Measurements from ENCODE around the gene PCBP2.
"Not testable (repeated sequence)": the region's sequence is repeated elsewhere in the genome, so short reads cannot be mapped to it uniquely, and the experiment has no call there.

The PCBP2 gene

DNA sequence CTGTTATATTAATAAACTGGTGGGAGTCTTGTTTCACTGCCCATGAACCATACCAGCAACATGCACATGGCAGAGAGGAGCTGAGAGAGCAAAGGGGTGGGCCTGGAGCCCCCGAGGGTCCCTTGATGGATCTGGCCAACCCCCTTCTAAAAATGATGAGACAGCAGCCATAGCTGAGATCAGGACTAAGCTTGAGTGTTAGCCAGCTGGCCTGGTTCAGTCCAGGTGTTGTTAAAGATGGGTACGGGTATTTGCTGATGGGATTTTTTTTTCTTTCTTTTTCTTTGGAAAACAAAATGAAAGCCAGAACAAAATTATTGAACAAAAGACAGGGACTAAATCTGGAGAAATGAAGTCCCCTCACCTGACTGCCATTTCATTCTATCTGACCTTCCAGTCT is 16.0 kb downstream of the PCBP2 start:
- in situ Hi-C loops (cut with HindIII; ENCODE audit: low sequenced_read_pairs) = no loop called here

DNA sequence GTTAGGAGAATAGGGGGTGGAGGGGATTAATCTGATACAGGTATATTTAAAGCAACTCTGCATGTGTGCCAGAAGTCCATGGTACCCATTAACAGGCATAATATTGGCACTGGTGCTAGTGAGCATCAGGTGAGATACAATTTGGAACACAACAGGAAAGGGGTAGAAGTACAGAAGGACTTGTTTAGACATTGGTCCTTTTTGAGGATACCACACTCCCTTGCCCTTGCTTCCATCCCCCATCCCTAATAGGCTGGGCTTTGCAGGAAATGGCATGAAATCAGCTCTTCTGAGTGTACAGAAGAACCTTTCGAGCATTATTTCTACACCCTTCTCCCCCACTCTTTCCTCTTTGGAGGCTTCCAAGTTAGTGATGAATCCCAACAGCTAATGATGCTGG is 16.4 kb downstream of the PCBP2 start:
- in situ Hi-C loops (cut with HindIII; ENCODE audit: low sequenced_read_pairs) = no loop called here

DNA sequence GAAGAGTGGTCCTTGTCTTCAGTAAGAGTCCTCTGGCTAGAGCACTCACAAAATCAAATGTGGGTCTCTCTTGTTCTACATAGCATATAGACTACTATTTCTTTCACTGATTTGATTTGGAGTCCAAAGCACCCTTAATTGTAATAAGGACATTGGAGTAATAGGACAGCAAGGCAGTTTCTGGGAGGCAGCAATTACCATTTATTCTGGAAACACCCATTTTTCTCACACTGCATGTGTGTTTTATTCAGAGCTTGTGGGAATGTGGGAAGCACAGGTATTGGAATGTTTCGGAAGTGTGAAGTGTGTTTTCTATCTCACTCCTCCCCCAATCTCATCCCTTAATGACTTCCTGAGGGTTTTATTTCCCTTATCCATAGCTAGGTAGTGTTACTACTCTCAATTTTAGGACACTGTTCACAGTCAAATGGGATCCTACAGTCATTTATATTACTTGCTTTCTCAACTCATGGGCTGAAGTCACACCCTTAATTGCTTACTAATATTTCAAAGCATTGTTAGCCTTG is 20.2 kb downstream of the PCBP2 start:
- in situ Hi-C loops (cut with HindIII; ENCODE audit: low sequenced_read_pairs) = loop anchor here (5.0 kb wide), 1 partner anchor 40 kb away; no protein-coding TSS in a partner anchor

DNA sequence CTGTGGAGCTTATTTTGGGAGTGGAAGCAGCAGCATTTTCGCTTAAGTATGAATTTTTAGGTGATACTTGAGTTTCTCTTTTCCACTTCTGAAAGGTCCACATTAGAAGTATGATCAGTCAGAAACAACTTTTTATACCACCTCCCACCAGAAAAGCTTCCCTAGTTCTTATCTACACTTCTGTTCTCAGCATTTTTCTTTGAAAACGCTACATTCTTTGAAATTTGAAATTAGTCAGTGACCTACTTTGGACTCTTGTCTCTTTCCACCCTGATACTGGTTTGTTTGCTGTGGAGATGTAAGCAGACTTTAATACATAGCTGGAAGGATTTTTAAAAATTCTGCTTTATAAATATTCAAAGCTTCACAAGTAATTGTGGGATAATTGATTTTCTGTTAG is 22.2 kb downstream of the PCBP2 start:
- in situ Hi-C loops (cut with HindIII; ENCODE audit: low sequenced_read_pairs) = loop anchor here (5.0 kb wide), 1 partner anchor 38 kb away; no protein-coding TSS in a partner anchor

DNA sequence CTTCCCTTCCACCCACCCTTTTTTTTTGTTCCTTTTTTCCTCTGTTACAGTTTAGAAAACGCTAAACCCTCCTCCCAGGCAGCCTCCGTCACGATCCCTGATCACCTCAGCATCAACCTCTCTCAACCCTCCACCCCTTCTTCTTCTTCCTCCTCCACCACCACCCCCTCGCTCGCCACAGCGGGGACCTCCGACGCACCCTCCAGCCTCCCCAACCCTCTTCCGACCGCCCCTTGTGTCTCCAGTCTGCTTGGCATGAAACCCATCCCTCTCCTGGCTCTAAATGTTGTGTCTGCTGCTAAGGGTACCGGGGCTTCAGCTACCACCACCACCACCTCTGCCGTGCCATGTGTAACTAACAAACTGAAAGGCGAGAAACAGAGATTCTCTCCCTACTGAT is 22.9 kb downstream of the PCBP2 start:
- in situ Hi-C loops (cut with HindIII; ENCODE audit: low sequenced_read_pairs) = loop anchor here (5.0 kb wide), 1 partner anchor 37 kb away; no protein-coding TSS in a partner anchor

DNA sequence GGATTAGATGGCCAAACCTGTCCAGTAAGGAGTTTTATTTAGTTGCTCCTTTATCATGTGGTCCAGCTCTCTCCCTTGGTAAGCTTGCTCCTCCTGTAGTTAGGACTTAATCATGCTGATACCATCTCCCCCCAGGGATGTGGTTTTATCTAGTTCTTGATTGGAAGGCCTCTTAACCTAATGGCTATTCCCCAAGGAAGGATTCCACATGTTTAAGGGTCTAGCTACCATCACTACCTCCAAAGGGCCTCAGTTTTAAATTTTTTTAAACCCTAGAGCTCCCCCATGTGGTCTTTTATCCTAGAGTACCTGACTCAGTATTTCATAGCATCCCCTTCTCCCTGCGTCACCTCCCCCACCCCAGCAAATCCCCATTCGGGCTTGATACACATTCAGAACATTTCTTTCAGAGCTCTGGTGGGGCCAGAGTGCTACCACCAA is 24.9 kb downstream of the PCBP2 start:
- in situ Hi-C loops (cut with HindIII; ENCODE audit: low sequenced_read_pairs) = no loop called here

DNA sequence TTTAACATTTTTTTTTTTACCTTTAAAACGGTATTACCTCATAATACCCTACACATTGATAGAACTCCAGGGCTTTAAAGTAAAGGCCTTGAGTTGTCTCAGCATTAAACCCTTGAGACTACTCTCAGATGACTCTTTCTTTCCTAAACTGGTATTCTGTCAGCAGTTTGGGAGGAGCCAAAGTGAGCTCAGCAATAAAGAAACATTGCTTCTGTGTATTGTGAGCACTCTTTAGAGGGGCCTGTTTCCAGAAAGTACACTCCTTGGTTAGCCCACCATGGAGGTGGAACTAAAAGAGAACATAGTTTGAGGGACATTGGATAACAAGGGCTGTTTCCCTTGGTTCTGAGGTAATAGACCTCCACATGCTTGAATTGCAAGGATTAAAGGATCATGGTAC is 27.0 kb downstream of the PCBP2 start:
- in situ Hi-C loops (cut with HindIII; ENCODE audit: low sequenced_read_pairs) = no loop called here

DNA sequence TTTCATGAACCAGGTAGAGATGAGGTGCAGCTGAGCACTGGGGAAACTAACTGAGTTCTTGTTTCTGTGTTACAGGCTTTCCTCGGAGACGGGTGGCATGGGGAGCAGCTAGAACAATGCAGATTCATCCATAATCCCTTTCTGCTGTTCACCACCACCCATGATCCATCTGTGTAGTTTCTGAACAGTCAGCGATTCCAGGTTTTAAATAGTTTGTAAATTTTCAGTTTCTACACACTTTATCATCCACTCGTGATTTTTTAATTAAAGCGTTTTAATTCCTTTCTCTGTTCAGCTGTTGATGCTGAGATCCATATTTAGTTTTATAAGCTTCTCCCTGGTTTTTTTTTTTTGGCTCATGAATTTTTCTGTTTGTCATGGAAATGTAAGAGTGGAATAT is 27.4 kb downstream of the PCBP2 start:
- in situ Hi-C loops (cut with HindIII; ENCODE audit: low sequenced_read_pairs) = no loop called here

DNA sequence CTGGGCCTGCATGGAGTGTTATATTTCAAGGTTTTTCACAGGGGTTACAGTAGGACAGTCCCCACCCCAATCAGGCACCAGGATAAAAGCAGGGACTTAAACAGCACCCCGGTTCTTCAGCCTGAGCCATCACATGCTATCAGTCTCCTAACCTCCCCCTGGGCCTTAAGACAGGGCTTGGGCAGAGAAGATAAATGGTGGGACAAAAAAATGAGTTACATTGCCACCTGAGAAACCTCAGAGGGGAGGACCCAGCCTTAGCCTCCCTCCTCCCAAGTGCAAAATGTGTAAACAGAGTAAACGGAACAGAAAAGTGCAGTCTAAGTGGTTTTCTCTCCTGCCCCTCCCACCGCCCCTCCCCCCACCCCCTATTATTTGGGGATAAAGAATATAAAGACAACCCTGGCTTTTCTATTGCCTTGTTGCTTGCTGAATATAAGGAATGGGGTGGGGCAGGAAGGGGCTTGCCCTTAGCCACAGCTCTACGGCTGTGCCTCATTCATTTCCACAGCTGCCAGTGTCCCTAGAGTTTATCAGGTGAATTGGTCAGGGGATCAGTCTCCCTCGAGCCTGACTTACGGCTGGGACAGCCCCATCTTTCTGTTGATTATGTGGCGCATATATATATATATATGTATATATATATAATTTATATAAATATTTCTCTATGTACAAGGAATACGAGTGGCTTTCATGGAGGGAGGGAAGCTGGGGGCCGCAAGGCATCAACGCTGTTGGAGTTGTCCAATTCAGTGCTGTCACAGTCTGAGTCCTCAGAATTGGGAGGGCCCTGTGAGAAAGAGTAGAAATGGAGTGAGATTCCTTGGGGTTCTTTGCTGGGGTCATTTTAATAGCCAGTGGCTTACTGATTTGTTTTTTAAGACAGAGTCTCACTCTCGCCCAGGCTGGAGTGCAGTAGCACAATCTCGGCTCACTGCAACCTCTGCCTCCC is 28.9 kb downstream of the PCBP2 start:
- in situ Hi-C loops (cut with HindIII; ENCODE audit: low sequenced_read_pairs) = no loop called here

DNA sequence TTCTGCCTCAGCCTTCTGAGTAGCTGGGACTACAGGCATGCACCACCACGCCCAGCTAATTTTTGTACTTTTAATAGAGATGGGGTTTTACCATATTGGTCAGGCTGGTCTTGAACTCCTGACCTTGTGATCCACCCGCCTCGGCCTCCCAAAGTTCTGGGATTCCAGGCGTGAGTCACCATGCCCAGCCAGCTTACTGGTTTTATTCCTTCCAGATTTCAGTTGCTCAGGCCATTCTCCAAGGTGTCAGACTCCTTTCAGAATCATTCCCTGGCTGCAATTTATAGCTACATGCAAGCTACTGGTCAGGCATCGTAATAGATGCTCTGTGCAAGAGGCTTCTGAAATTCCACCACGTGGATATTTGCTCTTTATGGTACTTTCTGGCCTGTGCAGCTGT is 29.6 kb downstream of the PCBP2 start:
- in situ Hi-C loops (cut with HindIII; ENCODE audit: low sequenced_read_pairs) = not testable (repeated sequence)

DNA sequence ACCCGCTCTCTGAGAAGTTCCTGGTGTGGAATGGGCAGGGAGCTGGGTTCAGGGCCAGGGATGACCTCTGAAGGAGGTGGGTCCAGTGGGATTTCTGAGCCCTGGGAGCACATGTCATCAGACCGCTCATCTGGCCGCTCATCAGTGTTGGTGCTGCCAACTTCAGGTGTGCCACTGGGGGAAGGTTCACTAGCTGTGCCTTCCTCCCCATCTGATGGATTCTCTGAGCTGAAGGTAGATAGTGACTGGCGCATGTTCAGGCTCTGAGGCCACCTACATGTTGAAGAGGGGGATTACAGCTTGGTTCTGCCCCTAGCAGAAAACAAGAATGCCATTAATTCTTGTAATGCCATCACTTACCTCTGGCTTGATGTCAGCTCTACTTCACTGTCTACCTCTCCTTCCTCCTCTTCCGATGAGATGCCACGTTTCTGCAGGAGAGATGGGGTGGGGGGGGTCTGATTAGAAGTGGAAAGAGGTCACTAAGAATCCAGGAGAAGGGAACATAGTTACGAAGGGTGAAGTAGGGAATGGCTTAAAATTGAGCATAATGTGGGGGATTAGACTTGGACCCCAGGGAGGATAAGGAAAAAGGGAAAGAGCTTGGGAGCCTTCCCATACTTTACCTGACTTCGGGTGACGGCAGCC is 30.2 kb downstream of the PCBP2 start:
- in situ Hi-C loops (cut with HindIII; ENCODE audit: low sequenced_read_pairs) = no loop called here

DNA sequence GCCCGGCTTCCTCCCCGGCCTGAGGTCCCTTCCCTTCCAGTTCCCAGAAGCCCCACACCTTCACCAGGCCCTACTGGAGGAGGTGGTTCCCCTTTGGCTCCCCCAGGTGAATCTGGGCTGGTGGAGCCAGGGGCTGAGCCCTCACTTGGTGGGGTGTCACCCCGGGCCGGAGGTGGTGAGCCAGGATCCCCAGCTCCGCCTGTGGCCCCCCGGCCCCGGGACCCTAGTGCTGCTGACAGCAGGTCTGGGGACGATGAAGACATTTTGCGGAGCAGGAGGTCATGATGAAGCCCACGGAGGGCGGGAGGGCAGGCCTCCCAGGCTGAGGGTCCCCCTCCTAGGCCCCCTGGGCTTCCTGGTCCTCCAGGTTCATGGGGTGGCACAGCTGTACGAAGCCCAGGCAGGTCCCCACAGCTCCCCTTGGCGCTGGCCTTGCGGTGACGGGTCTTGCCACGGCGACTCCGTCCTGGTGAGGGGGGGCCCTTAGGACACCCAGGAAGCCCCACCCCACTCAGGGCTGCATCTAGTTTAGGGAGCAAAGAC is 30.8 kb downstream of the PCBP2 start:
- in situ Hi-C loops (cut with HindIII; ENCODE audit: low sequenced_read_pairs) = no loop called here

DNA sequence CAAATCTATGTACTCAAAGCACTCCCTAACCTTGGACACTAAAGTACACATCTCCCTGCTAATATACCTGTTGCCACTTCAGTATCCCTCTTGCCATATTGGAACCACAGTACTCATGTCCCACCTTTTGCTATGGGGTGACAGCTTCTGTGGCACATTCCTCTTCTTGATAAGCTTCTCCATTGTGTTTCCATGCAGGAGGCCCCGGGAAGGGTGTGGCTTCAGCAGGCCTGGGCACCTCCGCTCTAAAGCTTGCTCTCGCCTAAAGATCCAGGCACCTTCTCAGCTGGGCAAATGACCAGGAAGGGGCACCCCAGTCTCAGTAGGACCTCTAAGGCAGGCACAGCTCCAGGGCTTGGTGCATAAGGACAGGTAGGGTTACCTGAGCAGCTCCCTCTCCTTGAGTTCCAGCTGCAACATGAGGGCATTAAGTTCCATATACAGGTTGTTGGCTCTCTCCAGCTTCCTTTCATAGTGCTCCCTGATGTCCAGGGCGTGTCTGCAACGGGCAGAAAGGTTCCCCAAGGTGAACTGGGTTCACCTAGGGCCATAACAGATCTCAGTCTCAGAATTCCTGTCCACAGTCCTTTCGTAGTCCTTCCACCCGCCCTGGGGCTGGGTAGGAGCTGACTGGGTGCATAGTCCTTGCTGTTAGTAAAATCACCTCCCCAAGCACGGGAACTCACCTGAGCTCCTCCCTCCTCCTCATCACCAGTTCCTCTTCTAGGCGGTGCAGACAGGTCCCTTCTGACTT is 31.5 kb downstream of the PCBP2 start:
- in situ Hi-C loops (cut with HindIII; ENCODE audit: low sequenced_read_pairs) = no loop called here

DNA sequence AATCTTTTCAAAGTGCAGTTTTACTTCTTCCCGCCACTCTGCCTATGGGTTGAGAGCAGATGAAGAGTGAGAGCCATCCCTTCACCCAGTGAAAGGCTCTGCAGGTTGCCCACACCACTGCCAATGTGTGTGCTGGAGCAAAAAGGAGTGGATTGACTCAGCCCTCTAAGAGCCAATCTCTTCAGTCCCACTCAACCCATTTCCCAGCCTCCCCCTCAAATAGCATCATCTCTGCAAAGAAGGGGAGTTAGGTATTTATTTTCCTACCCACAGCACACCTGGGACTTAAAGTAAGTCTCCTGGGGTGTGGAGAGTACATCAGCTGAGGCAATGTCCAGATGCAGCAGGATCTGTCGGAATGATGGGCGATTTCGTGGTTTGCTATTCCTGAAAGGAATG is 32.1 kb downstream of the PCBP2 start:
- in situ Hi-C loops (cut with HindIII; ENCODE audit: low sequenced_read_pairs) = no loop called here

DNA sequence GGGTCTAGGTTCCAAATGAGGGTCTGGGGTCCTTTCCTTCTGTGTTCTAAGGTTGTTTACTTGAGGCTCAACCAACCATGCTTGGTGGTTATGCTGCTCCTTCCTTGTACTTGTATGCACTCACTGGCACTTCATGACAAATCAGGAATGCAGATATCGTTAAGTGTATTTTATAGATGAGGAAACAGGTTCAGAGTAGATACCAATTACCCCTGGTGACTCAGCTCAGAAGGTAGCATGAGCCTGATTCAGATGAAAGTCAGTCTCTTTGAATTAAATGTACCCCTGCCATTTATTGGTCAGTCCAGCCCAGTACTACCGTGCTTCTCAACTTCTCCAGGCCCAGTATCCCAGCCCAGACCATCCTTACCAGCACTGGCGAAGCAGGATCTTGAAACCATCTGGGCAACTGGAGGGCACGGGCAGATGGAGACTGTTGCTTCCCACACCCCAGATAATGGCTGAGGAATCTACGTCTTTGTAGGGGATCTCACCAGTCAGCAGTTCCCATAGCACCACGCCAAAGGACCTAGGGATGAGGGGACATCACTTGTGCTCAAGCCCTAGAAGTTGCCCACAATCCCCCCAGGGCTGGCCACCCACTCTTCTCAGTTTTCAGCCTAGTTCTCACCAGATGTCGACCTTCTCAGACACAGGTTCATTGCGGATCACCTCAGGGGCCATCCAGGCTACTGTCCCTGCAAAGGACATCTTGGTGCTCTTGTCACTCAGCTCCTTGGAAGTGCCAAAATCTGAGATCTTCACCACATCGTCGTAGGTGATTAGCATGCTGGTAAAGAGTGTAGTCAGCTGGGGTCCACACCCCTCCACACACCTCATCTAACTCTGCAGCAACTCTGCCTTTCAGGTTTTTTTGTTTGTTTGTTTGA is 33.0 kb downstream of the PCBP2 start:
- in situ Hi-C loops (cut with HindIII; ENCODE audit: low sequenced_read_pairs) = no loop called here

DNA sequence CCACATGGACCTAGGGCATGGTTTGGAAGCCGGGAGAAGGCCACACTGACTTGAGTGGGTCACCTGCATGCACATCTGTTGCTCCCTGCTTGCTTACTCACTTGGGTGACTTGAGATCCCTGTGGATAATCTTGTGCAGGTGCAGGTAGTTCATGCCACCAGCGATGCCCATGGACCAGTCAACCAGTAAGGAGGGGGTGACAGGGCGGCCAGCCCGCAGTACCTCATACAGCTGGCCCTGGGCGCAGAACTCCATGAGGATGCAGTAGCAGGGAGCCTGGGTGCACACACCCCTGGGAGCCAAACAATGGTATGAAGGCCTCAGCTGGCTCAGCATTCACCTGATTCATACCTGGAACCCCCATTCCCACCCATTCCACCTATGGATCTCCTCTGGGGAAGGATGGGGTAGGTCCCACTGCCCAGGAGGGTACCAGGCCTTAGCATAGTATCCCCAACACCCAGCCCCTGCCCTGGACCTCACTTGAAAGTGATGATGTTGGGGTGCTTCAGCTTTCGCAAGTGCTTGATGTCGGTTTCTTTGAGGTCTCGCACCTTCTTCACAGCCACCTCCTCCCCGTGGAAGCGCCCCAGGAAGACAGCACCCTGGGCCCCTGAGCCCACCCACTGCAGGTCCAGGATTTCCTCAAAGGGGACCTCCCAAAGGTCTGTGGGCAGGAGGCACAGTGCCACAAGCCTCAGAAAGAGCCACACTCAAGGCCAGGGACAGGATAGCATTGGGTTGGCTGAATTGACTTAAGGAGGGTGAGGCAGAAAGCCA is 34.2 kb downstream of the PCBP2 start:
- in situ Hi-C loops (cut with HindIII; ENCODE audit: low sequenced_read_pairs) = no loop called here

DNA sequence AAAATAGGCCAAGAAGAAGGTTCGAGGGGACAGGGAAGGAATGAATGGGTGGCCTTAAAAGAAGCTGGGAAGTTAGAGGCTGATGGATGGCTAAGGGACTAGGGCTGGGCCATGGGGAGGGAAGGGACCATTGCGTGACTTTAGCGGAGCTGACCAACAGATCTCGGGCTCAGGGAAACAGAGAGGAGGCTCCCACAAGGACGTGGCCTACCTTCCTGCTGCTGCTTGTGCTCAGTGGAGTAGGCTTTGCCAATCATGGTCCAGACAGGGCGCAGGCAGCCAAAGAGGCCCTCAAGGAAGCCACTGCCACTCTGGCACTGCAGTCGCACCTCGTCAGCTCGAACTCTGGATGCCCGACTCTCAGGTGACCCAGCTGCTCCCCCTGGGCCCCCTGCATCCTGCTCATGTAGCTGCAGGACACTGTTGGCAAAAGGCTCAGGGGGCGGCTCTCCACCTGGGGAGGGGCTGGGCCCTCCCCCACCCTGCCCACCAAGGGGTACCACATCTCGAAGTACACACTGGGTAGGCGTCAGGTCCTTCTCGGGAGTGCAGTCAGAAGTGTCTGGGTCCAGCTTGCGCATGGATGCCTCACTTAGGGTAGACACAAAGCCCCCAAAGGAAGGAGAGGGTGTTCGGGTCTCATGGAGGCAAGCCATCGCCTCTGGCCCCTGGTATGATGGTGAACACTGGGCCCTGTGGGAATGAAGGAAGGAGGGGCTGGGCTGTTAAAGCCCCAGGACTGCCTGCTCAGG is 35.0 kb downstream of the PCBP2 start:
- in situ Hi-C loops (cut with HindIII; ENCODE audit: low sequenced_read_pairs) = no loop called here

DNA sequence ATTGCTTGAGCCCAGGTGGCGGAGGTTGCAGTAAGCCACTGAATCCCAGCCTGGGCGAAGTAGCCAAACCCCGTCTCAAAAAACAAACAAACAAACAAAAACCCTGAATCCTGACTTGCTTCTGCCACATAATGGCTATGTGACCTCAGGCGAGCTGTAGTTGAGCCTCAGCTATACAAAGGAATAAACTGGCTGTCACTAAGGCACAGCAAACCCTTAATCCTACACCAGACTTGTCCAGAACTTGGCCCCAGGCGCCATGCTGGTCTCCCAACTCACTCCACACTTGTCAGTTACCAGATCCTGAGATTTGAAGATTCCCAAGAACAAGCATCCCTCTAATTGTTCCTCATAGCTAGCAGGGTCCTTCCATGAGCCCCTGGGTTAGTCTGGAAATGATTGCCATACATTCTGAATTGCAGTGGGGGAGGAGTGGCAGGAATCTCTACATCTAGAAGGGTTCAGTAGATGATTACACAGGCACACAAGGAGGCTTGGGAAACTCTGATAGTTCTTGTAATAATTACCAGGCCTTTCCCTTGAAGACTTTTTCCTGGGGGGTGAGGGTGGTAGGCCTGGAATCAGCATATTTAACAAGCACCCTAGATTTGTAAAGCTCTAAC is 37.5 kb downstream of the PCBP2 start:
- in situ Hi-C loops (cut with HindIII; ENCODE audit: low sequenced_read_pairs) = no loop called here

All from endothelial cell of hepatic sinusoid (primary cell).